Fibroblast of lung (primary cell): ENCODE data around the gene ADAP1.

Experiments used
- EZH2 ChIP-seq: IDR thresholded peaks from 2 replicates; pipeline ENCODE4 v1.5.1; 2012; ENCODE audit warnings: low read length, control low read depth, mild to moderate bottlenecking; ENCODE audit errors: missing control alignments
- TF ChIP-seq, protein P1 (sequence below), 2 donors: IDR thresholded peaks in 1 of 2; conservative IDR thresholded peaks in 1 of 2; 1 replicate in 1 of 2; 2 replicates in 1 of 2; pipeline ENCODE4 v1.5.1; 2011 to 2012; ENCODE audit warnings: low read length in 2 of 2, control low read depth in 1 of 2, inconsistent platforms in 1 of 2, low read depth in 1 of 2, mild to moderate bottlenecking in 1 of 2

DNA sequence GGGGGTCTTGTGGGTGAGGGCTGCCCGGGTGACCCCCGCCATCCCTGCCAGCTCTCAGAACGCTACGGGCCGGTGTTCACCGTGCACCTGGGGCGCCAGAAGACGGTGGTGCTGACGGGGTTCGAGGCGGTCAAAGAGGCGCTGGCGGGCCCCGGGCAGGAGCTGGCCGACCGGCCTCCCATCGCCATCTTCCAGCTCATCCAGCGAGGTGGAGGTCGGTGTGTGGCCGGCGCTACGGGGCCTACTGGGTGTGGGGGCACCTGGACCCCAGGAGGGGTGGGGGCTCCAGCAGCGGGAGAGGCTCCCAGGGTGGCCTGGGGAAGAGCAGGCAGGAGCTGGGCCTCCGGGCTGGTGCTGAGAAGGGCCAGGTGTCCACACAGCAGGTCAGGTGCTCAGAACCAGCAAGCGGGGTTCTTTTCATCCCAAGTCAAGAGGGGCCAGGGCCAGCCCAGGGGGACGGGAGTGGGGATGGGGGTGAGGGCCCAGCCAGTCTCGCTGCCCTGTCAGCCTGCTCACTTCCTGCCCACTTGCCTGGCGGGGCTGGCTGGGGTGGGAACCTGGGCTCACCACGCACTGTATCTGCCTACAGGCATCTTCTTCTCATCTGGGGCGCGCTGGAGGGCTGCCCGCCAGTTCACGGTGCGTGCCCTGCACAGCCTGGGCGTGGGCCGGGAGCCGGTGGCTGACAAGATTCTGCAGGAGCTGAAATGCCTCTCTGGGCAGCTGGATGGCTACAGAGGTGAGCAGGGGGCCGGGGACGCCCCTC lies 30.1 kb upstream of the ADAP1 start:
- TF ChIP-seq, protein P1, sequence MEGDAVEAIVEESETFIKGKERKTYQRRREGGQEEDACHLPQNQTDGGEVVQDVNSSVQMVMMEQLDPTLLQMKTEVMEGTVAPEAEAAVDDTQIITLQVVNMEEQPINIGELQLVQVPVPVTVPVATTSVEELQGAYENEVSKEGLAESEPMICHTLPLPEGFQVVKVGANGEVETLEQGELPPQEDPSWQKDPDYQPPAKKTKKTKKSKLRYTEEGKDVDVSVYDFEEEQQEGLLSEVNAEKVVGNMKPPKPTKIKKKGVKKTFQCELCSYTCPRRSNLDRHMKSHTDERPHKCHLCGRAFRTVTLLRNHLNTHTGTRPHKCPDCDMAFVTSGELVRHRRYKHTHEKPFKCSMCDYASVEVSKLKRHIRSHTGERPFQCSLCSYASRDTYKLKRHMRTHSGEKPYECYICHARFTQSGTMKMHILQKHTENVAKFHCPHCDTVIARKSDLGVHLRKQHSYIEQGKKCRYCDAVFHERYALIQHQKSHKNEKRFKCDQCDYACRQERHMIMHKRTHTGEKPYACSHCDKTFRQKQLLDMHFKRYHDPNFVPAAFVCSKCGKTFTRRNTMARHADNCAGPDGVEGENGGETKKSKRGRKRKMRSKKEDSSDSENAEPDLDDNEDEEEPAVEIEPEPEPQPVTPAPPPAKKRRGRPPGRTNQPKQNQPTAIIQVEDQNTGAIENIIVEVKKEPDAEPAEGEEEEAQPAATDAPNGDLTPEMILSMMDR (conservative IDR thresholded peaks at IDR 0.05 in 1 of 2, IDR thresholded peaks at IDR 0.05 in 1 of 2; ENCODE audit: low read depth in 1 of 2, low read length in 2 of 2): no peak
- no peak for TF ChIP-seq EZH2
